ENCODE results near the gene ARL11.
"Not testable (repeated sequence)": the region's sequence is repeated elsewhere in the genome, so short reads cannot be mapped to it uniquely, and the experiment has no call there.

The ARL11 gene

DNA sequence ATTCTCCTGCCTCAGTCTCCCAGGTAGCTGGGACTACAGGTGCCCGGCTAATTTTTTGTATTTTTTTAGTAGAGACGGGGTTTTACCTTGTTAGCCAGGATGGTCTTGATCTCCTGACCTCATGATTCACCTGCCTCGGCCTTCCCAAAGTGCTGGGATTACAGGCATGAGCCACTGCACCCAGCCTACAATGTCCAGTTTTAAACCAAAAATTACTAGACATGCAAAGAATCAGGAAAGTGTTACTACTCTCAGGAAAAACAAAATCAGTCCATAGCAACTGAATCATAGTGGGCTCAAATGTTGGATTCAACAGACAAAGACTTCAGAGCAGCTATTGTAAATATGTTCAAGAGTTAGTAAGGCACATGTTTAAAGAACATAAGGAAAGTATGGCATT is 16.3 kb upstream of the ARL11 start:
- not testable (repeated sequence) for DNase-seq (ENCODE audit: low read depth in 2 of 3, low spot score in 2 of 3)

DNA sequence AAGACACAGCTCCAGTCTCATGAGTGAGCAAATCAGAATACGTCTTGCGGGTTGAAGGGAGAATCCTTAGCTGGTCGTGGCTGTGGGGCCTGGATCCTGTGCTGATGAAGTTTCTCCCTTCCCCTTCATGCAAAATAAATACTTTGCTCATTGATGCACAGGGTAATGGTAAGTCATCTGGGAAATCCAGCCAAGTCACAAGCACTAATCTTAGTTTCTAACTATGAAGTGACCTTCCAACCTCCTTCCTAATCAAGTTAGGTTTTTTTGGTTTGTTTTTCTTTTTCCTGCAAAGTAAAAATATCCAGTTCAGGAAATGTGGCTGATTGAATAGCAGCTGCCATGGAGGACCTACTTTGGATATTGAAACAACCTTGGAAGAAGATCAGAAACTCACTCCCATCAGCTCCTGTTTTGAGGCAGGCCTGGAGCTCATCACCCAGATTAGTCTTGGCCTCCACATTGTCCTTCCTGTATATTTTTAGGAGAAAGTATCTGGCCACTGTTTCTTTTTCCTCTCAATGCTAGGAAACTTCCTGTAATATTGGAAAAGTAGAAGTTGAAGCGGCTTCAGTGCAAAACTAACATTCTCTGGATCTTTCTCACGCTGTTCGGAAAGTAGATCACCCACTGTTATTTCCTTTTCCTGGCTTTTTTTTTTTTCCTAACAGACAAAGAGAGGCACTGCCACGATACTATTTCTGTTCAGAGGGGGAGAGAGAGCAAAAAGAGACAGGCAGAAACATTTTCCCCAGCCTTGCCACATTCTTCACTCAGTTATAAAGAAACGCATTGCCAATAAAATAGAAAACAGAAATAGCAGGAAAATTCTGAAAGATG is 12.3 kb upstream of the ARL11 start:
- no peak for DNase-seq (ENCODE audit: low read depth in 2 of 3, low spot score in 2 of 3)

DNA sequence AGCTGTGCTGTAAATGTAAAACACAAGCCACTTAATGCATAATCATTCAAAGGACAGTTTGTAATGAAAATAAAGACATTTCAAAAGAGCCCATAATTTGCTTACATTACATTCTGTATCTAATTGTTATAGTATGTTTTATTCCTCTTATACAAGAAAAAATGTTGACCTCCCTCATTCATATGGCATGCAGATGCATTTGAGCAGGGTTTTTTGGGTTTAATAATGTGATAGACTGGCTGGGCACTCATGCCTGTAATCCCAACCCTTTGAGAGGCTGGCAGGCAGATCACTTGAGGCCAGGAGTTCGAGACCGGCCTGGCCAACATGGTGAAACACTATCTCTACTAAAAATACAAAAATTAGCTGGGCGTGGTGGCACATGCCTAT is 11.6 kb upstream of the ARL11 start:
- DNase-seq (ENCODE audit: low read depth in 2 of 3, low spot score in 2 of 3): no peak

DNA sequence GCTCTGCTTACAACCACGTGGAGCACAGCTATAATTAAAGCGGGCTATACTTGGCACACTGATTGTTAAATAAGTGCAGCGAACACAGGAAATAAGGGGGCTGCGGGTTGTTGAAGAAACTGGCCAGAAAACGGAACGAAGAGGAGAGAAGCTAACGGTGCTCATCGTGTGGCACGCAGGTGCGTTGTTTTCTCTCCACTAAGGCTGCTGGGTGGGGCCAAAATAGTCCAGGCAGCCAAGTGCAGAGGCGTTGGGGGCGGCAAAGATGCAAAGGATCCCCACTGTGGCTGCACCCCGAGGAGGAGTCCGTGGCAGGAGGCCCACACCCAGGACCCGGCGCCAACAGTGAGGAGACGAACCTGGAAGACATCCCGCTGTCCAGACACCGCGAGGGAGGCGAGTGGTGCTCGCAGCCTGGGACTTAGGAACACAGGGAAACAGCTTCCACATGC is 8.1 kb upstream of the ARL11 start:
- no peak for DNase-seq (ENCODE audit: low read depth in 2 of 3, low spot score in 2 of 3)

DNA sequence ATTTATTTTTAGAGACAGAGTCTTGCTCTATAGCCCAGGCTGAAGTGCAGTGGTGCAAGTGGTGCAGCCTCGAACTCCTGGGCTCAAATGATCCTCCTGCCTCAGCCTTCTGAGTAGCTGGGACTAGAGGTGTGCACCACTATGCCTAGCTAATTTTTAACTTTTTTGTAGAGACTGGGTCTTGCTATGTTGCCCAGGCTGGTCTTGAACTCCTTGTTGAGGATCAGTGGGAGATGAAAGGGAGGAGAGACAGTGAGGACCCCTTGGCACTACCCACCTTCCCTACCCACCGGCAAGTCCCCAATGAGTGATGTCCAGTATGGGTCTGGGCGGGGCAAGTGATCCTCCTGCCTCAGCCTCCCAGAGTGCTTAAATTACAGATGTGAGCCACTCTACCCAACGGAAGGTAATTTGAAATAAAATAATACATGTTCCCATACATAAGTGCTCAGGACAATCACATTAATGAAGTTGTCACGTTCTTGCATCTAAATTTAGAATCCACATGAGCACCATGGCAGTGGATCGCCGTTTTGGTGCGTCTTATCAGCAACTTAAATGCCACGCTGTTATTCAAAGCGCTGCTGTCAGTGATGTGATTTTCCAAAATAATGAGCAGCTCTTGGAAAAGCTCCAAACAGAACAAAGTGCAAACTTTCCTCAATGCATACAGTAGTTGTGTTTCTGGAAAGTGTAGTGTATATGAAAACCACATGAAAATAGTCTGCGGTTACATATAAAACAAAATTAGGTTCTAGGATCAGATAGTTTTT is 5.9 kb upstream of the ARL11 start:
- no peak for DNase-seq (ENCODE audit: low read depth in 2 of 3, low spot score in 2 of 3)

DNA sequence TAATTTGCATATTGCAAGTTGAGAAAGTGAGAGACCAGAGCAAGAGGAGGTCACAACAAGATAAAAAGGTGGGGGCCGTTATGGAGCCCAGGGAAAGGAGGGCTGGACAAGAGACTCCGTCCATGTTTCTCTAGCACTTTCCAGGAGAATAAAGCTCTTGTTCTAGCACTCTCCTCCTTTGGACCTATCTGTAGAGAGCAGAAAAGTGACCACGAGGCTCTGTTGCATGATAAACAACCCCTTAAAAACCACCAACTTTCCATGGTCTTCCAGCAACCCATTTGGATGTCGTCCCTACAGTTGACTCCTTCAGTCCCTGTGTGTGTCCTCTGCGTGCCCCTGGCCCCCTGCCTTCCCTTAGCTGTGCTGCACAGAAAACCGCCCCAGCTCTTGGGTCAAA is 4.1 kb upstream of the ARL11 start:
- DNase-seq (ENCODE audit: low read depth in 2 of 3, low spot score in 2 of 3): no peak

DNA sequence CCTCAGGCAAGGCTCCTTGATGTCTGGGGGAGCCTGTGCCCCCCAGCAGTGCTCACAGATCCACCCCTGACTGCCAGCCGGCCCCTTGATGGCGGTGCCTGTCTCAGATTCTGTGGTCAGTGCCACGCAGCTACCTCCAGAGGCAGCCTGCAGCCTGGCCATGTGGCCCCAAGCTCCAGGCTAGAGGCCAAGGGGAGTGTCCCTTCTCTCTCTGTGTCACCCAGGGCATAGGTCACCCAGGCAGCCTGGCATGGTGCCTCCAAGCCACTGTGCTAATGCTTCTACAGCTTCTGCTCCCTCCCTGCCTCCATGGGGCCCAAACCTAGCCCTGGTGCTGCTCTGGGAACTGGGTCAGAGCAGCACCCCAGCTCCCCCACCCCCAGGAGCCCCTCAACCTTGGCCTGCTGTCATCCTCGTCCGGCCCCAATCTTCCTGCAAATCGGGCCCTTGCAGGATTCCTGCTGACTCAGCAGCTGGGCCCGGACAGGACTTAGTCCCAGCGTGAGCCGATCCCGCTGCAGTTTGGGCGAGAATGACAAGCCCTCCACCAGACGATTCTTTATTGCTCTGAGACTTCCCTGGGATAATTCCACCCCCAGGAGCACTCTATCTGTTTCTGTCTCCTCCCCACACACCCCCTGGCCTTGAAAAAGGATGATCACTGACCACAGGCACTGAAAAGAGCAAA is 2.8 kb upstream of the ARL11 start:
- DNase-seq (ENCODE audit: low read depth in 2 of 3, low spot score in 2 of 3): no peak

DNA sequence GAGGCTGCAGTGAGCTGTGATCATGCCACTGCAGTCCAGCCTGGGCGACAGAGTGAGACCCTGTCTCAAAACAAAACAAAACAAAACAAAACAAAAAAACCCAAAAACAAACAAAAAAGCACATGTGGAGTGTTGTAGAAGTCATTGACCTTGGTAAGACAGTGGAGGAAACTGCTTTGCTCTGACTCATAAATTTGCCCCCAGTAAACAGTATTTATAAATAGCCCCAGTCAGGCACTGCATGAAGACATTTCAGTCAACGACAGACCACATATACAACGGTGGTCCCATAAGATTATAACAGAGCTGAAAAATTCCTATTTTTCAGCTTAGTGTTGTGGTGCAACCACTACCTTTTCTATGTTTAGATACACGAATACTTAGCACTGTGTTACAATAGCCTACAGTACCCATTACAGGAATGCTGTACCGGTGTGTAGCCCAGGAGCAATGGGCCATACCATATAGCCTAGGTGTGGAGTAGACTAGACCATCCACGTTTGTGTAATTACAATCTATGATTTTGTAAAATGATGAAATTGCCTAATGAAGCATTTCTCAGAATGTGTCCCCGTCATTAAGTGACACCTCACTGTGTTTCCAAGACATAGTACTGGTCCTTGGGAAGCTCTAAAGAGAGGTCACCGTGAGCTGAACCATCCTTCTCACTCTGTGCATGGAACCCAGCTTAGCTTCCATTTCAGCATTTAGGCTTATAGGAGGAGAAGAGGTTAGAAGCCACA is 1.1 kb downstream of the ARL11 start:
- DNase-seq (ENCODE audit: low read depth in 2 of 3, low spot score in 2 of 3): no peak

DNA sequence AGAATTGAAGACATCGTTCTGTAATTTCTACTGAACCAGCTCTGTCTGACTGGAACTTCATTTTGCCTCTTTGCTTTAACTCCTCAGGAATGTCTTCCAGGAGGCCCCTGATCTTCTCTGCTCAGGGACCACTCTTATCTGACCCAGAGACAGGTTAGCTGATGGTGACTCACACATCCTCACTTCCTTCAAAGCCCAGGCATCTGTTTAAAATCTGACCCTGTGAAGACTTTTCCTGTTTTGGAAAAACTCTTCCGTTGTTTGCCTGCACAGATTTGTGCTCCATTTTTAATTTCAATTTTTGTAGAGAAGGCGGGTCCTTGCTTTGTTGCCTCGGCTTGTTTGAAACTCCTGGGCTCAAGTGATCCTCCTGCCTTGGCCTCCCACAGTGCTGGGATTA is 1.6 kb downstream of the ARL11 start:
- DNase-seq (ENCODE audit: low read depth in 2 of 3, low spot score in 2 of 3): no peak

DNA sequence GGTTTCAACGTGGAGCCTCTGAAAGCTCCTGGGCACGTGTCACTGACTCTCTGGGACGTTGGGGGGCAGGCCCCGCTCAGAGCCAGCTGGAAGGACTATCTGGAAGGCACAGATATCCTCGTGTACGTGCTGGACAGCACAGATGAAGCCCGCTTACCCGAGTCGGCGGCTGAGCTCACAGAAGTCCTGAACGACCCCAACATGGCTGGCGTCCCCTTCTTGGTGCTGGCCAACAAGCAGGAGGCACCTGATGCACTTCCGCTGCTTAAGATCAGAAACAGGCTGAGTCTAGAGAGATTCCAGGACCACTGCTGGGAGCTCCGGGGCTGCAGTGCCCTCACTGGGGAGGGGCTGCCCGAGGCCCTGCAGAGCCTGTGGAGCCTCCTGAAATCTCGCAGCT is 2.3 kb downstream of the ARL11 start:
- DNase-seq (ENCODE audit: low read depth in 2 of 3, low spot score in 2 of 3): no peak

DNA sequence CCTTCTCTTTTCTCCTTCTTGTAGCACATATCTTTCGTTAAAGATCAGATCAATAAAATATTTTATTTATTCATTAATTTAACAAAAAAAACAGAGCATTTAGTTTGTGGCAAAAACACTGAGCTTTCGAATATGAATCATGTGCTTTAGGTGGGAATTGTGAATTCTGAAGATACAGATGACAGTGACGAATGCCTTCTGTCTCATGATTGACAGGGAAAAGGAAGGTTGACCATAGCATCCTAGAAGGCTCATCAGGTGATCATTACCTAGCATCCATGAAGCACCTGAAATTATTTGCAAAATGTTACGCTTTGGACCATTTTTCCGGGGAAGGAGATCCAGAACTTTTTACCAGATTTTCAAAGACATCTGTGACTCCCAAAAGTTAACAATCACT is 3.8 kb downstream of the ARL11 start:
- no peak for DNase-seq (ENCODE audit: low read depth in 2 of 3, low spot score in 2 of 3)

DNA sequence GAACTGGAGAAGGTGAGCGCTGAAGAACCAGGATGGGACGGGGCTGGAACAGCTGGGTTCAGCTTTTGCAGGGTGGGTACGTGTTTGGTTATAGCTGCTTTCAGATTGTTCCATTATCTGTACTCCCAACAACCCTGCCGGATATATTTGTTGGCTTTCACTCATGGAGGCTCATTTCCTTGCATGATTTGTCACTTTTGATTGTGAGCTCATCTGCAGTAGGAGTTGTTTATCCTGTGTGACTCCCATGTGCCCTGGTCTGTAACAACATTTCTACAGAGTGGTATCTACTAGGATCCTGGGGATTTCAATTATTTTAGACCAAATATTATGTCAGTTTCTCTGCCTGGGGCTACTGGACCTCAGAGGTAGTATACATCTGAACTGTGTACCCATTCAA is 5.4 kb downstream of the ARL11 start:
- DNase-seq (ENCODE audit: low read depth in 2 of 3, low spot score in 2 of 3): no peak

DNA sequence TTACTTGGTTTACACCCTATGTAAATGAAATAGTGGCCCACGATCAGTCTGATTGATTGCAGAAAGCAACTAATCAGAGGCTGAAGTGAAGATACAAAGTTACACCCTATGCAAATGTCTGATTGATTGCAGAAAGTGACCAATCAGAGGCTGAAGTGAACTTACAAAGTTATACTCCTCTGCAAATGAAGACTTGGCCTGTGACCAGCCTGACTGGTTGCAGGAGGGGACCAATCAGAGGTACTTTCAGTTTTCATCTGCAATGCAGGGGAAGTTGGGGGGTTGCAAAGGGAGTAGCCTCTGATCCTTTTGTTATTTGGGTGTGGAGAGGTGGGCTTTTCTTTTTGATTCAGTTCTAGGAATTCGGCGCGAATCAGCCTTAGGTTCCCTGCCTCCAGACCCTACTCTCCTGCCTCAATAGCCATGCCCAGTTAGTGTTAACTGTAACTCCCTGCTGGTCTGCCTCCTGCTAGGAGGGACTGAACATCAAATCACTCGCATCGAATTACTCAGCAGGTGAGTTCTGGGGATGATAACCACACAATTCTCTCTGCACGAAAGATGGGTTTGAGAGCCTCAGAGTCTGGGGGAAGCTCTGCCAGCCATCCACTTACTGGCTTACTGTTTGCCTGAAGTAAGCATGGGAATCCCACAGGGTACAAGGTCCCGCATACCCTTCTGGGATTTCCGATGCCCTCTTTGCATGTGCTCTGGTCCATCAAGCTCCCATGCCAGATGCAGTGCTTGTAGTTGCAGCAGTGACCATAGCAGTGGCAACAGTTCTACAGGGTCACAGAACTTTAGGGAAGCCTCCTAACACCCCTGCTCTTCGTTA is 7.5 kb downstream of the ARL11 start:
- DNase-seq (ENCODE audit: low read depth in 2 of 3, low spot score in 2 of 3): no peak

DNA sequence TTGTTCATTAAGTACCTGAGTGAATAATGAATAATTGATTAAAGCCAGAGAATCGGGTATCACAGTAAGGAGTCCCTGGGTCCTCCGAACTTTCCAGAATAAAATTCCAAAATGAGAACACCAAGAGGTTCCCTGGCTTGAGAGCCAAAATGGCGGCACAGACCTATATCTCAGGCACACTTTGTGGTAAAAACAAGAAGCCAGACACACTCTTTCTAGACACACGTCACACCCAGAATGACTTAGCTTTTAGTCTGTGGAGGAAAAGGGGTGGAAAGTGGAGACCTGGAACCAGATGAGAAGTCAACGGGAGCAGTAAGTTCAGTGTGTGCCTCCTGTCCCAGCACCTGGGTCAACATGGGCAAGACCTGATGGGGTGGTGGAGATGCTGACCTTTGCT is 8.4 kb downstream of the ARL11 start:
- DNase-seq (ENCODE audit: low read depth in 2 of 3, low spot score in 2 of 3): no peak

DNA sequence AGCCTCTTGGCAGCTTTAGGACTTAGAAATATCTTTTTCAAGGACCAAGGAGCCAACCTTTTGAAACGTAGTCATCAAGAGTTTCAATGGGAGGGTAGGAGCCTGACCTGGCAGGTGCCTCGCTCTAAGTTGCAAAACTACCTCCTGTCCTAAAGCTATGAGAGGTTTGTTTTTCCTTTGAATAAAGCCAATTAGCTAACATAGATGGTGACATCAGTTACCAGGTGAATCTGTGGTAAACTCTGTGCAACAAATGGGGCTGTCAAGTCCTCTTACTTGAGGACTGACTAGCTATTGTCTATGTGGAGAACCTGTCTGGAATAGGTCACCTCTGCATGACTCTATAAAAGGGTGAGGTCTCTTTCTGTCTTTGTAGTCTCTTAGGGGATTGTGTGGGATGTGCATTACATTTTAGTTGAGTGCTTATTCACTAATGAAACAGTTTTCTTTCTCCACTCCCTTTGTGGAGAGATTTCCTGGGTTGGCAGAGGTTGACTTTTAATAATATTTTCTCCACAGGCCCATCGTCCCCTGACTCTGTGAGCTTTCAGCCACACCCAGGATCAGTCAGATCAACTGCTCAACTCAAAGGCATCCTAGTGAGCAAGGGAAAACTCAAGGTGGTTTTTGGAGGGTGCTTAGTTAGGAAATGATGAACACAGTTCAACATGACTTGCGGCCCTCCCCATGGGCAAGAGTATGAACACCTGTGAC is 9.9 kb downstream of the ARL11 start:
- DNase-seq (ENCODE audit: low read depth in 2 of 3, low spot score in 2 of 3): no peak

DNA sequence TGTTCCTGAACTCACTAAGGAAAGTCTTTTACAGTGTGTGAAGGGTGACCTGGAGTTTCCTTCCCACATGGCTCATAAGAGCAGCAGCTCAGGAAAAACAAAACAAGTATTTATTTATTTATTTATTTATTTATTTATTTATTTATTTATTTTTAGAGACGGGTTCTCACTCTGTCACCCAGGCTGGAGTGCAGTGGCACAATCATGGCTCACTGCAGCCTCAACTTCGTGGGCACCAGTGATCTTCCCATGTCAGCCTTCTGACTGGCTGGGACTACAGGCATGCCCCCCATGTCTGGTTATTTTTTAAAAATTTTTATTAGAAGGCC is 10.4 kb downstream of the ARL11 start:
- DNase-seq (ENCODE audit: low read depth in 2 of 3, low spot score in 2 of 3): no peak

DNA sequence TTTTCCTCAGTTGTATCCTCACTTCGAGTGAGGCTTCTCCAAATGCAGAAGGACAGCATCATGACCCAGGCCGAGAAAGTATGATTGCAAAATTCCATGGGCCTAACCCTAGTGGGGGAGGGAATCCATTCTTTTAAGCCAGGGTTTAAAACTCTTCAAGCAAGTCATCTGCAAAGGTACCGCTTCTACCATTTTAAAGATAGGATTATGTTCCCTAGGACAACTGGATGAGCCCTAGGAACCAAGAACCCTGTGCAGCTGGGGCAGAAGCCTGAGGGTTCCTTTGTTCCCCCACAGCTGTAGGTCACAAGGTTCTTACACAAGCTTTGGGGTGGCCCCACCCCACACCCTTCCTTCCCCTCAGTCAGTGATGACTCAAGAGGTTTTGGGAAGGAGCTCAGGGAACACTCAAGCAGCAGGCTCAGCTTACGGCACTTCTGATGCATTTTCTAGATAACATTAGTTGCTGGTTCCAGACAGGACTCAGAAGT is 13.5 kb downstream of the ARL11 start:
- DNase-seq (ENCODE audit: low read depth in 2 of 3, low spot score in 2 of 3): no peak

DNA sequence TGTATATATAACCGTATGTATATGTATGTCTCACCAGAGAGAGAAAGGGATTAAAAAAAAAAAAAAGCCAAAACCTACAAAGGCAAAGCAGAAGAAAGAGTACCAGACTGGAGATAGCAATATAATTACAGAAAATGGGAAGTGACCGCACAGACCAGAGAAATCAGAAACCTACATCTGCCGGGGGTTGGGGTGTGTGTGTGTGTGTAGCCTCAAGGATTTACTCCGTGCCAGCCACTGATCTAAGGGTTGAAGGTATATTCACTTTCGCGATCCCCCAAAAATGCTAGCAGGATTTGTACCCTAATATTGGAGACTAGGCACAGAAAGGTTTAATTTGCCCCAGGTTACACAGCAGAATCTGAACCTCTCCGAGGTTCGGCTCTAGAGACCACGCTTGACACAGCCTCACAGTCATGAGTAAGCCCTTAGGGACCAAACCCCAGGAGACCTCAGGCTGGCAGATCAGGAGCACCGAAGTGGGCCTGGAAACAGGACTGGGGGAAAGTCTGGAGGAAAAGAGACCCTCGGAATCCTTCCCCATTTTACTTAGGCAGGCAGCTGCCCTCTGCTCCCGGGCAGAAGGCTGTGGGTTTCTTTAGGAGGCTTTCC is 14.8 kb downstream of the ARL11 start:
- no peak for DNase-seq (ENCODE audit: low read depth in 2 of 3, low spot score in 2 of 3)

DNA sequence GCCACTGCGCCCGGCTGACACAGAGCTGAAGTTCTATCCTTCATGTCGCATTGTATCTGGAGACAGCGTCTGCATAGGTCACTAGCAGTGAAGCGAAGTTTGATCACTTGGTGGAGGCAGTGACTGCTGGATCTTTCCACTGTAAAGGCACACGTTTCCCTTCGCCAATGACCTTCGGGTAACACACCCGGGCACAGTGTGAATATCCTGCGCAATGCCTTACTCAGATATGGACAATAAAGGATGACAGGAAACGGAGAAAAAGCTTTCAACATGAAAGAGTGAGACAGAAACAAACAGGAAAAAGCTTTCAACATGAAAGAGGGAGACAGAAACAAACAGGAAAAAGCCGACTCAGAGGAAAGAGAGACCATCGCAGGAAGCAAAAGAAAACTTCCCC is 17.1 kb downstream of the ARL11 start:
- DNase-seq (ENCODE audit: low read depth in 2 of 3, low spot score in 2 of 3): no peak

Measured in activated CD8-positive, alpha-beta memory T cell treated with anti-CD3 and anti-CD28 coated beads for 48 hours (primary cell).